HCT116 (cell line): ENCODE results near the gene ARHGEF9. TPM values are rescaled to one million over a fixed set of nuclear protein-coding genes. Genes with fewer than 3 reads are reported as not detected.

ENCODE experiments used
- ATAC-seq: fragments of 200-7000 bp; cut with Tn5 transposase; 2 replicates; pipeline ENCODE4 v1.9.1; 2020; ENCODE audit warnings: mild to moderate bottlenecking, moderate library complexity
- BruUV-seq: library from RNA; stranded (reverse); fragments of 400-500 nt; replicated peaks from 2 replicates; lab custom pipeline; 2021; lab: Mats Ljungman, UMichigan
- CTCF ChIA-PET: fragments of 300-600 bp; sonication (Branson Sonifier 250); formaldehyde crosslinking; loops from one replicate; lab custom pipeline; 2021; ENCODE audit warnings: antibody characterized with exemption; lab: Charles Lee
- POLR2A ChIA-PET: fragments of 300-600, 350-600 bp; sonication (Branson Sonifier 250); formaldehyde crosslinking; loops from one replicate; lab custom pipeline; 2021; ENCODE audit warnings: antibody characterized with exemption; lab: Charles Lee
- RAD21 ChIA-PET, 2 experiments: fragments of 300-600 bp; sonication (Branson Sonifier 250); formaldehyde crosslinking; loops; one replicate each; lab custom pipeline; 2023; ENCODE audit warnings: low total read pairs in 2 of 2; ENCODE audit not compliant: uncharacterized antibody in 2 of 2, unreplicated experiment in 2 of 2, low non-redundant PET in 1 of 2; lab: Charles Lee
- DNase-seq: peaks from one replicate; pipeline ENCODE4 v3.0.0-alpha.2; 2010; ENCODE audit warnings: low read depth, low spot score
- H2AFZ ChIP-seq: fragments of 200-600 bp; shearing (Covaris generic), sonication (generic); 2 replicates; pipeline ENCODE4 v1.6.1; 2017; ENCODE audit warnings: low read depth, mixed run types, mixed read lengths, antibody characterized with exemption, low read length; ENCODE audit not compliant: poor library complexity, severe bottlenecking
- H3K27ac ChIP-seq: 2 replicates; pipeline ENCODE4 v1.5.1; 2012; ENCODE audit warnings: low read depth, low read length
- H3K27me3 ChIP-seq: fragments of 200-600 bp; sonication (generic); 2 replicates; pipeline ENCODE4 v1.6.1; 2016; ENCODE audit warnings: mixed run types, low read length, mixed read lengths; ENCODE audit not compliant: insufficient read depth
- H3K36me3 ChIP-seq, 2 experiments: fragments of 200-500 bp in 1 of 2; fragments of 200-600 bp in 1 of 2; sonication (Bioruptor generic) in 1 of 2; sonication (generic) in 1 of 2; 2 replicates each; pipeline versions ENCODE4 v1.5.1 to v1.6.1; 2014 to 2016; ENCODE audit warnings: low read length in 2 of 2, inconsistent platforms in 1 of 2, mixed read lengths in 1 of 2, mixed run types in 1 of 2; ENCODE audit not compliant: insufficient read depth in 2 of 2, control insufficient read depth in 1 of 2
- H3K4me1 ChIP-seq, 2 experiments: fragments of 200-600 bp in 1 of 2; sonication (generic) in 1 of 2; 2 replicates each; pipeline versions ENCODE4 v1.5.1 to v1.6.1; 2012 to 2017; ENCODE audit warnings: low read length in 2 of 2, inconsistent platforms in 1 of 2, mild to moderate bottlenecking in 1 of 2, mixed read lengths in 1 of 2, mixed run types in 1 of 2, moderate library complexity in 1 of 2; ENCODE audit not compliant: insufficient read depth in 2 of 2, control insufficient read depth in 1 of 2
- H3K4me2 ChIP-seq: fragments of 200-600 bp; sonication (generic); 2 replicates; pipeline ENCODE4 v1.6.1; 2017; ENCODE audit warnings: mixed run types, low read length, mixed read lengths
- H3K4me3 ChIP-seq, 2 experiments: fragments of 200-600 bp in 1 of 2; sonication (generic) in 1 of 2; replicated peaks in 1 of 2; 2 replicates each; pipeline ENCODE4 v1.5.1; 2011 to 2016; ENCODE audit warnings: low read length in 2 of 2, control low read depth in 1 of 2, low read depth in 1 of 2, mild to moderate bottlenecking in 1 of 2, mixed read lengths in 1 of 2, mixed run types in 1 of 2
- H3K79me2 ChIP-seq: fragments of 200-600 bp; sonication (generic); 2 replicates; pipeline ENCODE4 v1.6.1; 2017; ENCODE audit warnings: mild to moderate bottlenecking, mixed run types, low read length, moderate library complexity, mixed read lengths; ENCODE audit not compliant: insufficient read depth
- H3K9ac ChIP-seq: fragments of 200-600 bp; sonication (generic); 2 replicates; pipeline ENCODE4 v1.6.1; 2016; ENCODE audit warnings: low read length, mixed read lengths
- H3K9me2 ChIP-seq: fragments of 200-600 bp; sonication (generic), shearing (Covaris generic); 2 replicates; pipeline ENCODE4 v1.6.1; 2017; ENCODE audit warnings: mixed run types, mild to moderate bottlenecking, moderate library complexity; ENCODE audit not compliant: insufficient read depth
- H3K9me3 ChIP-seq, 2 experiments: fragments of 200-500 bp in 1 of 2; fragments of 200-600 bp in 1 of 2; sonication (Bioruptor generic) in 1 of 2; sonication (generic) in 1 of 2; 2 replicates each; pipeline ENCODE4 v1.6.1; 2014 to 2017; ENCODE audit warnings: low read length in 2 of 2, mixed read lengths in 2 of 2, inconsistent platforms in 1 of 2, low read depth in 1 of 2, mild to moderate bottlenecking in 1 of 2, mixed run types in 1 of 2, moderate library complexity in 1 of 2; ENCODE audit not compliant: control insufficient read depth in 1 of 2, insufficient read depth in 1 of 2
- H4K20me1 ChIP-seq: fragments of 200-600 bp; sonication (generic), shearing (Covaris generic); 2 replicates; pipeline ENCODE4 v1.6.1; 2017; ENCODE audit warnings: mixed run types, mild to moderate bottlenecking, moderate library complexity; ENCODE audit not compliant: insufficient read depth
- CTCF ChIP-seq, 3 experiments: fragments of 200-600 bp in 1 of 3; sonication (generic) in 1 of 3; IDR thresholded peaks in 2 of 3; conservative IDR thresholded peaks in 1 of 3; 2 replicates each; pipeline ENCODE4 v1.5.1; 2012 to 2017; ENCODE audit warnings: low read depth in 2 of 3, low read length in 2 of 3, antibody characterized with exemption in 1 of 3, borderline replicate concordance in 1 of 3, control low read depth in 1 of 3, mild to moderate bottlenecking in 1 of 3, mixed read lengths in 1 of 3, mixed run types in 1 of 3, moderate library complexity in 1 of 3; ENCODE audit not compliant: insufficient read depth in 1 of 3
- EGR1 ChIP-seq: IDR thresholded peaks from 2 replicates; pipeline ENCODE4 v1.6.1; 2012; ENCODE audit warnings: low read depth
- ELF1 ChIP-seq: IDR thresholded peaks from 2 replicates; pipeline ENCODE4 v1.6.1; 2012; ENCODE audit warnings: low read depth, borderline replicate concordance
- EZH2phosphoT487 ChIP-seq: fragments of 200-600 bp; IDR thresholded peaks from 2 replicates; pipeline ENCODE4 v1.6.1; 2018; ENCODE audit warnings: antibody characterized with exemption, borderline replicate concordance
- FOSL1 ChIP-seq: IDR thresholded peaks from 2 replicates; pipeline ENCODE4 v1.6.1; 2012; ENCODE audit warnings: low read depth
- MAX ChIP-seq: IDR thresholded peaks from 2 replicates; pipeline ENCODE4 v1.6.1; 2012
- POLR2A ChIP-seq: IDR thresholded peaks from 2 replicates; pipeline ENCODE4 v1.7.0; 2011; ENCODE audit warnings: borderline replicate concordance; ENCODE audit not compliant: insufficient read depth, insufficient read length; ENCODE audit errors: extremely low read depth
- POLR2AphosphoS5 ChIP-seq: IDR thresholded peaks from 2 replicates; pipeline ENCODE4 v1.6.1; 2011; ENCODE audit warnings: mild to moderate bottlenecking, low read depth, low read length, moderate library complexity
- SIN3A ChIP-seq: IDR thresholded peaks from 2 replicates; pipeline ENCODE4 v1.6.1; 2012; ENCODE audit warnings: low read depth
- SP1 ChIP-seq: IDR thresholded peaks from 2 replicates; pipeline ENCODE4 v1.6.1; 2012; ENCODE audit warnings: low read depth
- TCF7L2 ChIP-seq: IDR thresholded peaks from 2 replicates; pipeline ENCODE4 v1.7.0; 2011; ENCODE audit warnings: borderline replicate concordance, inconsistent platforms; ENCODE audit not compliant: insufficient read depth, insufficient read length; ENCODE audit errors: extremely low read depth
- YY1 ChIP-seq: IDR thresholded peaks from 2 replicates; pipeline ENCODE4 v1.6.1; 2011; ENCODE audit warnings: low read length, low read depth, moderate library complexity, mild to moderate bottlenecking; ENCODE audit not compliant: insufficient replicate concordance; ENCODE audit errors: extremely low read depth
- ZBTB33 ChIP-seq: IDR thresholded peaks from 2 replicates; pipeline ENCODE4 v1.6.1; 2011; ENCODE audit warnings: mild to moderate bottlenecking, low read length, moderate library complexity; ENCODE audit not compliant: insufficient replicate concordance; ENCODE audit errors: extremely low read depth
- ZFX ChIP-seq: fragments of 450-650 bp; IDR thresholded peaks from 2 replicates; pipeline ENCODE4 v1.6.1; 2017
- ZNF274 ChIP-seq: fragments of 200-500 bp; sonication (Bioruptor generic); IDR thresholded peaks from 2 replicates; pipeline ENCODE4 v1.6.1; 2014; ENCODE audit warnings: mild to moderate bottlenecking, low read depth, low read length, inconsistent platforms
- intact Hi-C: fragments of 100-400 bp; cut with micrococcal nuclease; formaldehyde crosslinking; loops from 2 replicates; pipeline ENCODE4 v1.10.0; 2022
- total RNA-seq: library from RNA; stranded (reverse); gene quantifications from one replicate; pipeline ENCODE4 v1.2.1, GENCODE V29; 2021; ENCODE audit not compliant: unreplicated experiment

ARHGEF9 gene
- total RNA-seq, 1 experiment from 2014 or later = 15.0 TPM

GRCh38 chrX:63664741-63665140, 120.3 kb downstream of the ARHGEF9 start:
- RAD21 ChIA-PET = no interaction called here
- intact Hi-C loops = no loop called here
- TF ChIP-seq ELF1 (no peak), ZBTB33 (no peak), FOSL1 (no peak), MAX (no peak), YY1 (no peak), POLR2A (no peak), TCF7L2 (no peak), EZH2phosphoT487 (no peak), ZFX (no peak), SIN3A (no peak), POLR2AphosphoS5 (no peak), CTCF (IDR thresholded peaks at IDR 0.05 in 2 of 3, conservative IDR thresholded peaks at IDR 0.05 in 1 of 3; ENCODE audit: borderline replicate concordance in 1 of 3, insufficient read depth in 1 of 3, low read depth in 2 of 3, low read length in 2 of 3) (no peak), ZNF274 (no peak), EGR1 (no peak), SP1 (no peak)
- no peaks in the 10 kb centered on the region for H3K79me2 ChIP-seq
- H3K4me3 ChIP-seq = no peak overlapping the region
- H3K27ac ChIP-seq = no peak overlapping the region
- no peak for DNase-seq
- no peak overlapping the region for H2AFZ ChIP-seq
- H3K9ac ChIP-seq = no peak overlapping the region
- H3K27me3 ChIP-seq = no peaks in the 10 kb centered on the region
- no peaks in the 10 kb centered on the region for H3K4me1 ChIP-seq
- no peaks in the 10 kb centered on the region for H4K20me1 ChIP-seq
- CTCF ChIA-PET = no interaction called here
- no peak for ATAC-seq
- H3K9me2 ChIP-seq = no peaks in the 10 kb centered on the region
- POLR2A ChIA-PET = no interaction called here
- H3K9me3 ChIP-seq = no peaks in the 10 kb centered on the region
- BruUV-seq = no TSS peak
- H3K36me3 ChIP-seq = no peaks in the 10 kb centered on the region
- no peak overlapping the region for H3K4me2 ChIP-seq
